Measurements from ENCODE around the gene PMM2.
"Not testable (repeated sequence)": the region's sequence is repeated elsewhere in the genome, so short reads cannot be mapped to it uniquely, and the experiment has no call there.

The PMM2 gene

GRCh38 chr16:8797364-8798173 is at the start of gene PMM2, which contains the start of gene TMEM186:
Gene PMM2 (plus strand): TSS chr16:8797839. CDS start chr16:8797883, 44 bp downstream.
Gene TMEM186 (minus strand): TSS chr16:8797639. CDS start chr16:8797614, 25 bp downstream.
- DNase-seq (ENCODE audit: extremely low spot score, insufficient read length, low read depth) = peak; percentile 97
- FAIRE-seq = peak; percentile 95

- not testable (repeated sequence) for DNase-seq (ENCODE audit: extremely low spot score, insufficient read length, low read depth); FAIRE-seq
Measured at GRCh38 chr16:8748944-8749343, 48.7 kb upstream of the PMM2 start.

GRCh38 chr16:8751481-8752311 is 45.9 kb upstream of the PMM2 start:
- FAIRE-seq = no peak
- DNase-seq (ENCODE audit: extremely low spot score, insufficient read length, low read depth) = no peak

- no peak for FAIRE-seq
Measured at GRCh38 chr16:8752706-8753105, 44.9 kb upstream of the PMM2 start.

GRCh38 chr16:8753416-8754054 is 44.1 kb upstream of the PMM2 start:
- FAIRE-seq = no peak
- no peak for DNase-seq (ENCODE audit: extremely low spot score, insufficient read length, low read depth)

More at GRCh38 chr16:8752706-8753105, 44.9 kb upstream of the PMM2 start:
- no peak for DNase-seq (ENCODE audit: extremely low spot score, insufficient read length, low read depth)

- FAIRE-seq (no peak), DNase-seq (ENCODE audit: extremely low spot score, insufficient read length, low read depth) (no peak)
Measured at GRCh38 chr16:8756755-8757154, 40.9 kb upstream of the PMM2 start.

- DNase-seq (ENCODE audit: extremely low spot score, insufficient read length, low read depth) = no peak
- FAIRE-seq = no peak
Measured at GRCh38 chr16:8758022-8758421, 39.6 kb upstream of the PMM2 start.

GRCh38 chr16:8760021-8760420 is 37.6 kb upstream of the PMM2 start:
- FAIRE-seq (no peak), DNase-seq (ENCODE audit: extremely low spot score, insufficient read length, low read depth) (no peak)

- no peak for FAIRE-seq
Measured at GRCh38 chr16:8761078-8761477, 36.6 kb upstream of the PMM2 start.

GRCh38 chr16:8762254-8762653 is 35.4 kb upstream of the PMM2 start:
- no peak for DNase-seq (ENCODE audit: extremely low spot score, insufficient read length, low read depth)
- no peak for FAIRE-seq

More at GRCh38 chr16:8761078-8761477, 36.6 kb upstream of the PMM2 start:
- DNase-seq (ENCODE audit: extremely low spot score, insufficient read length, low read depth) = no peak

- DNase-seq (ENCODE audit: extremely low spot score, insufficient read length, low read depth) (no peak), FAIRE-seq (no peak)
Measured at GRCh38 chr16:8763083-8763482, 34.6 kb upstream of the PMM2 start.

- FAIRE-seq = no peak
- DNase-seq (ENCODE audit: extremely low spot score, insufficient read length, low read depth) = no peak
Measured at GRCh38 chr16:8763899-8764298, 33.7 kb upstream of the PMM2 start.

GRCh38 chr16:8764525-8765250 is 33.0 kb upstream of the PMM2 start:
- DNase-seq (ENCODE audit: extremely low spot score, insufficient read length, low read depth) (no peak), FAIRE-seq (no peak)

GRCh38 chr16:8767176-8767575 is 30.5 kb upstream of the PMM2 start:
- FAIRE-seq (no peak), DNase-seq (ENCODE audit: extremely low spot score, insufficient read length, low read depth) (no peak)

GRCh38 chr16:8768283-8768682 is 29.4 kb upstream of the PMM2 start:
- FAIRE-seq = no peak
- DNase-seq (ENCODE audit: extremely low spot score, insufficient read length, low read depth) = no peak

- DNase-seq (ENCODE audit: extremely low spot score, insufficient read length, low read depth) = no peak
- no peak for FAIRE-seq
Measured at GRCh38 chr16:8768692-8769091, 28.9 kb upstream of the PMM2 start.

GRCh38 chr16:8773537-8773936 is 24.1 kb upstream of the PMM2 start:
- FAIRE-seq = no peak

GRCh38 chr16:8774208-8774607 is 23.4 kb upstream of the PMM2 start:
- FAIRE-seq (no peak), DNase-seq (ENCODE audit: extremely low spot score, insufficient read length, low read depth) (no peak)

More at GRCh38 chr16:8773537-8773936, 24.1 kb upstream of the PMM2 start:
- no peak for DNase-seq (ENCODE audit: extremely low spot score, insufficient read length, low read depth)

- DNase-seq (ENCODE audit: extremely low spot score, insufficient read length, low read depth) (no peak), FAIRE-seq (no peak)
Measured at GRCh38 chr16:8775359-8775758, 22.3 kb upstream of the PMM2 start.

- no peak for FAIRE-seq
- DNase-seq (ENCODE audit: extremely low spot score, insufficient read length, low read depth) = no peak
Measured at GRCh38 chr16:8776129-8776584, 21.5 kb upstream of the PMM2 start.

All from GM18507 (cell line).